Endometrium (tissue), 2 donors: ENCODE measurements around the gene FDX2.

Experiments used
- FAIRE-seq: peaks from 2 replicates; lab custom pipeline; 2012; peaks lifted over from hg19 to GRCh38; lab: Jason Lieb, UNC
- donor health status: control.
- donor health status: control.

The FDX2 gene

GRCh38 chr19:10299545-10300458 is 16.0 kb downstream of the FDX2 start:
- FAIRE-seq = no peak

GRCh38 chr19:10295847-10296591 is 19.8 kb downstream of the FDX2 start:
- no peak for FAIRE-seq

GRCh38 chr19:10295305-10295846 is 20.4 kb downstream of the FDX2 start:
- FAIRE-seq = no peak

- FAIRE-seq = no peak
Measured at GRCh38 chr19:10294368-10294697, 21.5 kb downstream of the FDX2 start.

- no peak for FAIRE-seq
Measured at GRCh38 chr19:10293637-10294367, 22.0 kb downstream of the FDX2 start.

- FAIRE-seq = no peak
Measured at GRCh38 chr19:10292789-10293636, 22.8 kb downstream of the FDX2 start.

GRCh38 chr19:10292206-10292788 is 23.5 kb downstream of the FDX2 start:
- FAIRE-seq = no peak

GRCh38 chr19:10291554-10292205 is 24.1 kb downstream of the FDX2 start:
- no peak for FAIRE-seq

- FAIRE-seq = no peak
Measured at GRCh38 chr19:10290876-10291553, 24.8 kb downstream of the FDX2 start.

- FAIRE-seq = no peak
Measured at GRCh38 chr19:10290357-10290875, 25.4 kb downstream of the FDX2 start.

GRCh38 chr19:10289836-10290356 is 25.9 kb downstream of the FDX2 start, which contains the start of gene ICAM5:
Gene ICAM5, plus strand, starts transcription at chr19:10289952. Its CDS starts 92 bp downstream, at chr19:10290044.
- FAIRE-seq = no peak

- no peak for FAIRE-seq
Measured at GRCh38 chr19:10289167-10289835, 26.5 kb downstream of the FDX2 start.

GRCh38 chr19:10288662-10289166 is 27.1 kb downstream of the FDX2 start:
- FAIRE-seq = no peak

GRCh38 chr19:10286803-10287737 is 28.7 kb downstream of the FDX2 start, which contains the start of gene ICAM4:
Gene ICAM4, plus strand, starts transcription at chr19:10286955. Its CDS starts 58 bp downstream, at chr19:10287013.
- FAIRE-seq = no peak

GRCh38 chr19:10285393-10285792 is 30.4 kb downstream of the FDX2 start:
- no peak for FAIRE-seq

- FAIRE-seq = no peak
Measured at GRCh38 chr19:10284960-10285278, 30.9 kb downstream of the FDX2 start.
